ENCODE measurements around the gene ICA1L. TPM values are rescaled to one million over a fixed set of nuclear protein-coding genes. Genes with fewer than 3 reads are reported as not detected.
"Not testable (repeated sequence)": the region's sequence is repeated elsewhere in the genome, so short reads cannot be mapped to it uniquely, and the experiment has no call there.

ICA1L gene
- total RNA-seq, 2 experiments from 2014 or later: 1.5 to 1.6 TPM

DNA sequence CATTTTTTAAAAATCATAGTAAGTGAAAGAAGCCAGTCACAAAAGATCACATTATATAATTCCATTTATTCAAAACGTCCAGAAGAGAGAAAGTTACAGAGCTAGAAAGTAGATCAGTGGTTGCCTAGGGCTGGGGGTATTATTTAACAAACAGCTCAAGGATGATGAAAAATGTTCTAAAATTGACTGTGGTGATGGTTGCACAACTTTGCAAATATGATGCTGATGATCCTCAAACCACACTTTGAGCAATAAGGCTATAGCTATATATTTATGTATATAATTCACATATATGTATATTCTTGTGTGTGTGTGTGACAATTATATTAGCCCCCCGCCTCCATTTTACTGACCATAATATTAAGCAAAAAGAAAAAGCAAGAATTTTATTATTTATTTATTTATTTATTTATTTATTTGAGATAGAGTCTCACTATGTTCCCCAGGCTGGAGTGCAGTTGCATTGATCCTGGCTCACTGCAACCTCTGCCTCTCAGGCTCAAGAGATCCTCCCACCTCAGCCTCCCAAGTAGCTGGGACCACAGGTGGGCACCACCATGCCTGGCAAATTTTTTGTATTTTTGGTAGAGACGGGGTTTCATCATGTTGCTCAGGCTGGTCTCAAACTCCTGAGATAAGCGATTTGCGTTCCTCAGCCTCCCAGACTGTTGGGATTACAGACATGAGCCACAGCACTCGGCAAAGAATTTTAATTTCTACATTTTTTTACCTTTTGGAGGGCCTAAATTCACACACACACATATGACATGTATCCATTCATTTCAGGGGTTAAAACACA, 38.0 kb upstream of the ICA1L start:
- intact Hi-C loops (cut with DNase I, micrococcal nuclease): loop anchor here (2.0 to 10.0 kb wide), 6 partner anchors 103 to 645 kb away; partner anchors contain the start of genes CYP20A1 (in 2 of the 2), NBEAL1 (in 1 of the 2) and NOP58 (in 1 of the 2)
- peak overlapping the region; percentile 98 for H3K4me3 Mint-ChIP-seq
- no peak overlapping the region for H3K4me3 ChIP-seq (ENCODE audit: low read length)
- H3K27me3 Mint-ChIP-seq: no peaks in the 10 kb centered on the region
- TF ChIP-seq, protein P1, sequence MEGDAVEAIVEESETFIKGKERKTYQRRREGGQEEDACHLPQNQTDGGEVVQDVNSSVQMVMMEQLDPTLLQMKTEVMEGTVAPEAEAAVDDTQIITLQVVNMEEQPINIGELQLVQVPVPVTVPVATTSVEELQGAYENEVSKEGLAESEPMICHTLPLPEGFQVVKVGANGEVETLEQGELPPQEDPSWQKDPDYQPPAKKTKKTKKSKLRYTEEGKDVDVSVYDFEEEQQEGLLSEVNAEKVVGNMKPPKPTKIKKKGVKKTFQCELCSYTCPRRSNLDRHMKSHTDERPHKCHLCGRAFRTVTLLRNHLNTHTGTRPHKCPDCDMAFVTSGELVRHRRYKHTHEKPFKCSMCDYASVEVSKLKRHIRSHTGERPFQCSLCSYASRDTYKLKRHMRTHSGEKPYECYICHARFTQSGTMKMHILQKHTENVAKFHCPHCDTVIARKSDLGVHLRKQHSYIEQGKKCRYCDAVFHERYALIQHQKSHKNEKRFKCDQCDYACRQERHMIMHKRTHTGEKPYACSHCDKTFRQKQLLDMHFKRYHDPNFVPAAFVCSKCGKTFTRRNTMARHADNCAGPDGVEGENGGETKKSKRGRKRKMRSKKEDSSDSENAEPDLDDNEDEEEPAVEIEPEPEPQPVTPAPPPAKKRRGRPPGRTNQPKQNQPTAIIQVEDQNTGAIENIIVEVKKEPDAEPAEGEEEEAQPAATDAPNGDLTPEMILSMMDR (IDR thresholded peaks at IDR 0.05): no peak
- no peak overlapping the region for H3K27ac ChIP-seq (ENCODE audit: low read depth in 1 of 2, low read length in 2 of 2)
- peaks cover 9% of the 10 kb centered on the region for H3K4me1 ChIP-seq (ENCODE audit: insufficient read depth, low read length)
- POLR2A ChIA-PET: interaction anchor here (2.6 kb wide), 1 partner anchor 39 kb away, joined by 17 read pairs; the partner anchor contains the start of gene ICA1L
- H3K36me3 Mint-ChIP-seq (ENCODE audit: low read depth): peaks cover 42% of the 10 kb centered on the region
- CTCF ChIA-PET: interaction anchor here (1.1 kb wide), 1 partner anchor 175 kb away, joined by 3 read pairs; no protein-coding TSS in a partner anchor
- peaks cover 44% of the 10 kb centered on the region for H3K4me1 Mint-ChIP-seq (ENCODE audit: low read depth)
- H3K27ac Mint-ChIP-seq: no peak overlapping the region
- ATAC-seq (ENCODE audit: poor library complexity) (no peak), DNase-seq (no peak)
- H3K9me3 ChIP-seq (ENCODE audit: control insufficient read depth in 1 of 2, insufficient read depth in 1 of 2, low read length in 2 of 2): no peaks in the 10 kb centered on the region
- no peaks in the 10 kb centered on the region for H3K9me3 Mint-ChIP-seq
- H3K27me3 ChIP-seq (ENCODE audit: control insufficient read depth in 1 of 2, insufficient read depth in 2 of 2, low read length in 2 of 2): no peaks in the 10 kb centered on the region
- peaks cover 3% of the 10 kb centered on the region for H3K36me3 ChIP-seq (ENCODE audit: insufficient read depth, low read length)

DNA sequence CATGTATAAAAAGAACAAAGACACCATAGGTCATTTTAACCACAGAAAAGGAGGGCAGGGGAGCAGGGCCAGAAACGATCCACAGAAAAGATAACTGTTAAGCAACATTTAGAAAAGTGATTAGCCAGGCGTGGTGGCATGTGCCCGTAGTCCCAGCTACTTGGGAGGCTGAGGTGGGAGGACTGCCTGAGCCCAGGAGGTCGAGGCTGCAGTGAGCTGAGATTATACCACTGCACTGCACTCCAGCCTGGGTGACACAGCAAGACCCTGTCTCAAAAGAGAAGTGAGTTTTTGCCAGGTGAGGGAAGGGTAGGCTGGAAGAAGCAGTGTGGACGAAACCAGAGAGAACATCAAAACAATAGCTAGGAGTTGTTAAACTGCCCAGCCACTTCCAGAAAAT, 36.6 kb upstream of the ICA1L start:
- intact Hi-C loops (cut with DNase I, micrococcal nuclease): loop anchor here in 1 of 2 experiments (2.0 to 10.0 kb wide), 3 partner anchors 109 to 643 kb away; partner anchors contain the start of gene NOP58
- H3K27ac Mint-ChIP-seq: no peak overlapping the region
- no peaks in the 10 kb centered on the region for H3K9me3 ChIP-seq (ENCODE audit: control insufficient read depth in 1 of 2, insufficient read depth in 1 of 2, low read length in 2 of 2)
- no peaks in the 10 kb centered on the region for H3K27me3 ChIP-seq (ENCODE audit: control insufficient read depth in 1 of 2, insufficient read depth in 2 of 2, low read length in 2 of 2)
- peaks cover 3% of the 10 kb centered on the region for H3K36me3 ChIP-seq (ENCODE audit: insufficient read depth, low read length)
- ATAC-seq (ENCODE audit: poor library complexity) (no peak), DNase-seq (no peak)
- no peaks in the 10 kb centered on the region for H3K9me3 Mint-ChIP-seq
- TF ChIP-seq, protein P1 (IDR thresholded peaks at IDR 0.05): no peak
- POLR2A ChIA-PET: no interaction called here
- H3K4me1 Mint-ChIP-seq (ENCODE audit: low read depth): peaks cover 46% of the 10 kb centered on the region
- CTCF ChIA-PET: no interaction called here
- H3K27ac ChIP-seq (ENCODE audit: low read depth in 1 of 2, low read length in 2 of 2): no peak overlapping the region
- no peaks in the 10 kb centered on the region for H3K27me3 Mint-ChIP-seq
- peak overlapping the region; percentile 45 for H3K4me3 Mint-ChIP-seq
- H3K36me3 Mint-ChIP-seq (ENCODE audit: low read depth): peaks cover 54% of the 10 kb centered on the region
- H3K4me3 ChIP-seq (ENCODE audit: low read length): no peak overlapping the region
- H3K4me1 ChIP-seq (ENCODE audit: insufficient read depth, low read length): peaks cover 9% of the 10 kb centered on the region

DNA sequence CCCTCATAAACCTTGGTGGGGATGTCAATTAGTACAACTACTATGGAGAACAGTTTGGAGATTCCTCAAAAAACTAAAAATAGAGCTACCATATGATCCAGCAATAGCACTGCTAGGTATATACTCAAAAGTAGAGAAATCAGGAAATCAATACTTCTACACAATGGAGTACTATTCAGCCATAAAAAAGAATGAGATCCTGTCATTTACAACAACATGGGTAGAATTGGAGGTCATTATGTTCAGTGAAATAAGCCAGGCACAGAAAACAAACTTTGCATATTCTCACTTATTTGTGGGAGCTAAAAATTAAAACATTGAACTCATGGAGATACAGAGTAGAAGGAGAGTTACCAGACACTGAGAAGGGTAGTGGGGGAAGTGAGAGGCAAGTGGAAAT, 33.9 kb upstream of the ICA1L start:
- H3K4me3 ChIP-seq (ENCODE audit: low read length); H3K27ac Mint-ChIP-seq; H3K9me3 ChIP-seq (ENCODE audit: control insufficient read depth in 1 of 2, insufficient read depth in 1 of 2, low read length in 2 of 2); POLR2A ChIA-PET; ATAC-seq (ENCODE audit: poor library complexity); H3K9me3 Mint-ChIP-seq; DNase-seq; CTCF ChIA-PET; H3K27me3 ChIP-seq (ENCODE audit: control insufficient read depth in 1 of 2, insufficient read depth in 2 of 2, low read length in 2 of 2); H3K27ac ChIP-seq (ENCODE audit: low read depth in 1 of 2, low read length in 2 of 2); H3K4me1 ChIP-seq (ENCODE audit: insufficient read depth, low read length); H3K4me3 Mint-ChIP-seq; H3K27me3 Mint-ChIP-seq: not testable (repeated sequence)
- Mint-ChIP-seq H3K36me3 (ENCODE audit: low read depth) (peaks cover 65% of the 10 kb centered on the region), H3K4me1 (ENCODE audit: low read depth) (peaks cover 30% of the 10 kb centered on the region)
- intact Hi-C loops (cut with DNase I, micrococcal nuclease): loop anchor here in 1 of 2 experiments (5.0 to 10.0 kb wide), 2 partner anchors 112 to 641 kb away; partner anchors contain the start of gene NOP58
- H3K36me3 ChIP-seq (ENCODE audit: insufficient read depth, low read length): peaks cover 11% of the 10 kb centered on the region

Data from CD4-positive, alpha-beta T cell (primary cell).